Measurements from ENCODE around the gene MRPL20. TPM values are rescaled to one million over a fixed set of nuclear protein-coding genes. Genes with fewer than 3 reads are reported as not detected.
"Not testable (repeated sequence)": the region's sequence is repeated elsewhere in the genome, so short reads cannot be mapped to it uniquely, and the experiment has no call there.

The MRPL20 gene
- polyA plus RNA-seq, 2 donors: 59.1 to 148 TPM

- Histone ChIP-seq H3K36me3 (ENCODE audit: control insufficient read depth in 2 of 2, insufficient read depth in 2 of 2, low read length in 1 of 2) (peaks cover 47 to 64% of the 10 kb centered on the region in 2 donors), H3K4me3 (ENCODE audit: low read depth in 1 of 2, low read length in 2 of 2) (no peak overlapping the region), H3K27ac (ENCODE audit: low read depth in 2 of 2, low read length in 1 of 2) (no peak overlapping the region), H3K27me3 (ENCODE audit: control insufficient read depth in 1 of 2, insufficient read depth in 2 of 2, low read length in 2 of 2) (no peaks in the 10 kb centered on the region), H3K4me1 (ENCODE audit: control insufficient read depth in 2 of 2, insufficient read depth in 2 of 2, low read length in 1 of 2) (no peaks in the 10 kb centered on the region), H3K9me3 (ENCODE audit: control insufficient read depth in 2 of 2, insufficient read depth in 1 of 2, low read depth in 1 of 2, low read length in 1 of 2) (no peaks in the 10 kb centered on the region)
- 87 to 91% methylated on average over 12 of the region's 12 CpGs for WGBS, 2 donors
These were observed 16.4 kb downstream of the MRPL20 start for GRCh38 chr1:1390675-1391074.

GRCh38 chr1:1388078-1388472 is 19.0 kb downstream of the MRPL20 start:
- 94 to 95% methylated on average over 16 of the region's 16 CpGs for WGBS, 2 donors
- peaks cover 39 to 54% of the 10 kb centered on the region in 2 donors for H3K36me3 ChIP-seq (ENCODE audit: control insufficient read depth in 2 of 2, insufficient read depth in 2 of 2, low read length in 1 of 2)
- no peaks in the 10 kb centered on the region for H3K27me3 ChIP-seq (ENCODE audit: control insufficient read depth in 1 of 2, insufficient read depth in 2 of 2, low read length in 2 of 2)
- H3K9me3 ChIP-seq (ENCODE audit: control insufficient read depth in 2 of 2, insufficient read depth in 1 of 2, low read depth in 1 of 2, low read length in 1 of 2): no peaks in the 10 kb centered on the region
- H3K4me1 ChIP-seq (ENCODE audit: control insufficient read depth in 2 of 2, insufficient read depth in 2 of 2, low read length in 1 of 2): no peaks in the 10 kb centered on the region
- H3K27ac ChIP-seq (ENCODE audit: low read depth in 2 of 2, low read length in 1 of 2): no peak overlapping the region
- no peak overlapping the region for H3K4me3 ChIP-seq (ENCODE audit: low read depth in 1 of 2, low read length in 2 of 2)

- H3K36me3 ChIP-seq (ENCODE audit: control insufficient read depth in 2 of 2, insufficient read depth in 2 of 2, low read length in 1 of 2): peaks cover 33 to 49% of the 10 kb centered on the region in 2 donors
- no peaks in the 10 kb centered on the region for H3K9me3 ChIP-seq (ENCODE audit: control insufficient read depth in 2 of 2, insufficient read depth in 1 of 2, low read depth in 1 of 2, low read length in 1 of 2)
- no peak overlapping the region for H3K4me3 ChIP-seq (ENCODE audit: low read depth in 1 of 2, low read length in 2 of 2)
- no peak overlapping the region for H3K27ac ChIP-seq (ENCODE audit: low read depth in 2 of 2, low read length in 1 of 2)
- no peaks in the 10 kb centered on the region for H3K4me1 ChIP-seq (ENCODE audit: control insufficient read depth in 2 of 2, insufficient read depth in 2 of 2, low read length in 1 of 2)
- no peaks in the 10 kb centered on the region for H3K27me3 ChIP-seq (ENCODE audit: control insufficient read depth in 1 of 2, insufficient read depth in 2 of 2, low read length in 2 of 2)
- 96% methylated on average over 50 of the region's 50 CpGs for WGBS, 2 donors
These were observed 19.7 kb downstream of the MRPL20 start for GRCh38 chr1:1387098-1388077.

- Histone ChIP-seq H3K27me3 (ENCODE audit: control insufficient read depth in 1 of 2, insufficient read depth in 2 of 2, low read length in 2 of 2) (no peaks in the 10 kb centered on the region), H3K27ac (ENCODE audit: low read depth in 2 of 2, low read length in 1 of 2) (no peak overlapping the region), H3K36me3 (ENCODE audit: control insufficient read depth in 2 of 2, insufficient read depth in 2 of 2, low read length in 1 of 2) (peaks cover 26 to 49% of the 10 kb centered on the region in 2 donors), H3K4me3 (ENCODE audit: low read depth in 1 of 2, low read length in 2 of 2) (no peak overlapping the region), H3K4me1 (ENCODE audit: control insufficient read depth in 2 of 2, insufficient read depth in 2 of 2, low read length in 1 of 2) (no peaks in the 10 kb centered on the region), H3K9me3 (ENCODE audit: control insufficient read depth in 2 of 2, insufficient read depth in 1 of 2, low read depth in 1 of 2, low read length in 1 of 2) (no peaks in the 10 kb centered on the region)
- WGBS, 2 donors: 91 to 93% methylated on average over 8 of the region's 8 CpGs
These were observed 21.2 kb downstream of the MRPL20 start for GRCh38 chr1:1385931-1386330.

- H3K4me1 ChIP-seq (ENCODE audit: control insufficient read depth in 2 of 2, insufficient read depth in 2 of 2, low read length in 1 of 2); H3K9me3 ChIP-seq (ENCODE audit: control insufficient read depth in 2 of 2, insufficient read depth in 1 of 2, low read depth in 1 of 2, low read length in 1 of 2); H3K27ac ChIP-seq (ENCODE audit: low read depth in 2 of 2, low read length in 1 of 2); H3K4me3 ChIP-seq (ENCODE audit: low read depth in 1 of 2, low read length in 2 of 2); H3K27me3 ChIP-seq (ENCODE audit: control insufficient read depth in 1 of 2, insufficient read depth in 2 of 2, low read length in 2 of 2): not testable (repeated sequence)
- H3K36me3 ChIP-seq (ENCODE audit: control insufficient read depth in 2 of 2, insufficient read depth in 2 of 2, low read length in 1 of 2): peaks cover 22 to 46% of the 10 kb centered on the region in 2 donors
- 94 to 95% methylated on average over 29 of the region's 29 CpGs for WGBS, 2 donors
These were observed 21.8 kb downstream of the MRPL20 start for GRCh38 chr1:1385339-1385738.

GRCh38 chr1:1381294-1381693 is 25.8 kb downstream of the MRPL20 start:
- Histone ChIP-seq H3K36me3 (ENCODE audit: control insufficient read depth in 2 of 2, insufficient read depth in 2 of 2, low read length in 1 of 2) (peaks cover 6 to 17% of the 10 kb centered on the region in 2 donors), H3K4me3 (ENCODE audit: low read depth in 1 of 2, low read length in 2 of 2) (no peak overlapping the region), H3K4me1 (ENCODE audit: control insufficient read depth in 2 of 2, insufficient read depth in 2 of 2, low read length in 1 of 2) (no peaks in the 10 kb centered on the region), H3K27ac (ENCODE audit: low read depth in 2 of 2, low read length in 1 of 2) (no peak overlapping the region), H3K9me3 (ENCODE audit: control insufficient read depth in 2 of 2, insufficient read depth in 1 of 2, low read depth in 1 of 2, low read length in 1 of 2) (no peaks in the 10 kb centered on the region), H3K27me3 (ENCODE audit: control insufficient read depth in 1 of 2, insufficient read depth in 2 of 2, low read length in 2 of 2) (no peaks in the 10 kb centered on the region)
- 74 to 78% methylated on average over 8 of the region's 8 CpGs for WGBS, 2 donors

GRCh38 chr1:1380860-1381259 is 26.2 kb downstream of the MRPL20 start:
- WGBS, 2 donors: 93 to 95% methylated on average over 16 of the region's 16 CpGs
- Histone ChIP-seq H3K4me3 (ENCODE audit: low read depth in 1 of 2, low read length in 2 of 2) (no peak overlapping the region), H3K27me3 (ENCODE audit: control insufficient read depth in 1 of 2, insufficient read depth in 2 of 2, low read length in 2 of 2) (no peaks in the 10 kb centered on the region), H3K9me3 (ENCODE audit: control insufficient read depth in 2 of 2, insufficient read depth in 1 of 2, low read depth in 1 of 2, low read length in 1 of 2) (no peaks in the 10 kb centered on the region), H3K27ac (ENCODE audit: low read depth in 2 of 2, low read length in 1 of 2) (no peak overlapping the region), H3K36me3 (ENCODE audit: control insufficient read depth in 2 of 2, insufficient read depth in 2 of 2, low read length in 1 of 2) (peaks cover 3 to 13% of the 10 kb centered on the region in 2 donors), H3K4me1 (ENCODE audit: control insufficient read depth in 2 of 2, insufficient read depth in 2 of 2, low read length in 1 of 2) (peaks cover 0 to 3% of the 10 kb centered on the region in 2 donors)

GRCh38 chr1:1377540-1378205 is 29.4 kb downstream of the MRPL20 start:
- peaks cover 11% of the 10 kb centered on the region in 2 donors for H3K4me1 ChIP-seq (ENCODE audit: control insufficient read depth in 2 of 2, insufficient read depth in 2 of 2, low read length in 1 of 2)
- H3K27ac ChIP-seq (ENCODE audit: low read depth in 2 of 2, low read length in 1 of 2): no peak overlapping the region
- H3K9me3 ChIP-seq (ENCODE audit: control insufficient read depth in 2 of 2, insufficient read depth in 1 of 2, low read depth in 1 of 2, low read length in 1 of 2): no peaks in the 10 kb centered on the region
- H3K27me3 ChIP-seq (ENCODE audit: control insufficient read depth in 1 of 2, insufficient read depth in 2 of 2, low read length in 2 of 2): no peaks in the 10 kb centered on the region
- H3K36me3 ChIP-seq (ENCODE audit: control insufficient read depth in 2 of 2, insufficient read depth in 2 of 2, low read length in 1 of 2): peaks cover 0 to 12% of the 10 kb centered on the region in 2 donors
- WGBS, 2 donors: 95% methylated on average over 16 of the region's 16 CpGs
- no peak overlapping the region for H3K4me3 ChIP-seq (ENCODE audit: low read depth in 1 of 2, low read length in 2 of 2)

- peaks cover 0 to 9% of the 10 kb centered on the region in 2 donors for H3K36me3 ChIP-seq (ENCODE audit: control insufficient read depth in 2 of 2, insufficient read depth in 2 of 2, low read length in 1 of 2)
- H3K4me1 ChIP-seq (ENCODE audit: control insufficient read depth in 2 of 2, insufficient read depth in 2 of 2, low read length in 1 of 2): peaks cover 11 to 13% of the 10 kb centered on the region in 2 donors
- peak overlapping the region in 1 of 2 donors; percentile 85 for H3K27ac ChIP-seq (ENCODE audit: low read depth in 2 of 2, low read length in 1 of 2)
- no peaks in the 10 kb centered on the region for H3K27me3 ChIP-seq (ENCODE audit: control insufficient read depth in 1 of 2, insufficient read depth in 2 of 2, low read length in 2 of 2)
- H3K9me3 ChIP-seq (ENCODE audit: control insufficient read depth in 2 of 2, insufficient read depth in 1 of 2, low read depth in 1 of 2, low read length in 1 of 2): no peaks in the 10 kb centered on the region
- no peak overlapping the region for H3K4me3 ChIP-seq (ENCODE audit: low read depth in 1 of 2, low read length in 2 of 2)
- WGBS, 2 donors: 69 to 72% methylated on average over 10 of the region's 10 CpGs
These were observed 30.4 kb downstream of the MRPL20 start for GRCh38 chr1:1376551-1377226.
